Lung microvascular endothelial cell (primary cell): ENCODE measurements around the gene COQ8A. TPM values are rescaled to one million over a fixed set of nuclear protein-coding genes. Genes with fewer than 3 reads are reported as not detected.

Experiments used
- DNase-seq, 2 donors: peaks; one replicate each; pipeline versions ENCODE4 v3.0.0 to v3.0.0-alpha.2; 2010; ENCODE audit warnings: low read depth in 2 of 2
- total RNA-seq: library from RNA; depleted of rRNA; stranded (reverse); fragments of >200 nt; gene quantifications from 2 replicates; pipeline ENCODE4 v1.2.1, GENCODE V29; 2014

Gene COQ8A
- total RNA-seq, 1 donor from 2014 or later, result 33.3 TPM

GRCh38 chr1:227003165-227003564, 63.1 kb downstream of the COQ8A start:
- DNase-seq, result no peak

- no peak for DNase-seq
These were observed 64.7 kb downstream of the COQ8A start for GRCh38 chr1:227004796-227005195.

- no peak for DNase-seq
These were observed 66.2 kb downstream of the COQ8A start for GRCh38 chr1:227006226-227006796.

- DNase-seq, result no peak
These were observed 69.8 kb downstream of the COQ8A start for GRCh38 chr1:227009937-227010336.

GRCh38 chr1:227010645-227011044, 70.6 kb downstream of the COQ8A start:
- no peak for DNase-seq

- DNase-seq, result no peak
These were observed 76.9 kb downstream of the COQ8A start for GRCh38 chr1:227016990-227017389.

GRCh38 chr1:227032396-227032795, 92.3 kb downstream of the COQ8A start:
- DNase-seq, result no peak

GRCh38 chr1:227033880-227034279, 93.8 kb downstream of the COQ8A start:
- DNase-seq, result no peak

GRCh38 chr1:227035316-227035715, 95.2 kb downstream of the COQ8A start:
- DNase-seq, result no peak

GRCh38 chr1:227037121-227037520, 97.0 kb downstream of the COQ8A start:
- DNase-seq, result peak in 1 of 2 donors; percentile 9

Other genes with a start within 250 kb of the COQ8A start
- gene ITPKB, start 201.0 kb upstream of the COQ8A start, total RNA-seq, result 18.7 and 19.4 TPM in 2 replicates
- gene PSEN2, start 69.7 kb upstream of the COQ8A start, total RNA-seq, result 36.4 and 104 TPM in 2 replicates